HL-60 (cell line): ENCODE measurements around the gene ASB13.

ENCODE experiments used
- DNase-seq, 2 experiments: peaks; one replicate each; pipeline ENCODE4 v3.0.0-alpha.2; 2010 to 2020; ENCODE audit warnings: low read depth in 1 of 2, low spot score in 1 of 2
- H3K27ac ChIP-seq: fragments of 250-450 bp; sonication (Bioruptor Pico); replicated peaks from 2 replicates; pipeline ENCODE4 v1.5.1; 2020; ENCODE audit warnings: mild to moderate bottlenecking, moderate library complexity
- H3K27me3 ChIP-seq: fragments of 250-450 bp; sonication (Bioruptor Pico); 2 replicates; pipeline ENCODE4 v1.5.1; 2021; ENCODE audit warnings: mild to moderate bottlenecking, moderate library complexity; ENCODE audit not compliant: insufficient read depth, poor library complexity, severe bottlenecking
- H3K4me3 ChIP-seq: replicated peaks from 2 replicates; pipeline ENCODE4 v1.5.1; 2011; ENCODE audit warnings: mild to moderate bottlenecking, control low read depth, low read length; ENCODE audit not compliant: insufficient read depth
- CTCF ChIP-seq: IDR thresholded peaks from one replicate; pipeline ENCODE4 v1.5.1; 2011; ENCODE audit warnings: low read length, control low read depth, inconsistent platforms; ENCODE audit not compliant: insufficient read depth
- GABPA ChIP-seq: IDR thresholded peaks from 2 replicates; pipeline ENCODE4 v1.6.1; 2012; ENCODE audit warnings: low read depth
- POLR2AphosphoS5 ChIP-seq: IDR thresholded peaks from 2 replicates; pipeline ENCODE4 v1.6.1; 2012; ENCODE audit warnings: low read depth
- REST ChIP-seq: IDR thresholded peaks from 2 replicates; pipeline ENCODE4 v1.6.1; 2012; ENCODE audit warnings: low read depth; ENCODE audit not compliant: insufficient replicate concordance
- SPI1 ChIP-seq: IDR thresholded peaks from 2 replicates; pipeline ENCODE4 v1.6.1; 2012; ENCODE audit warnings: low read depth, mild to moderate bottlenecking, borderline replicate concordance

The ASB13 gene

GRCh38 chr10:5643346-5644067 lies 22.9 kb downstream of the ASB13 start:
- H3K27ac ChIP-seq: no peak overlapping the region
- TF ChIP-seq CTCF (no peak), GABPA (no peak), REST (no peak), SPI1 (no peak), POLR2AphosphoS5 (no peak)
- no peak overlapping the region for H3K4me3 ChIP-seq
- no peak for DNase-seq
- no peaks in the 10 kb centered on the region for H3K27me3 ChIP-seq

GRCh38 chr10:5641501-5641900 lies 24.9 kb downstream of the ASB13 start:
- Histone ChIP-seq H3K4me3 (no peak overlapping the region), H3K27ac (no peak overlapping the region), H3K27me3 (no peaks in the 10 kb centered on the region)
- no peak for TF ChIP-seq GABPA
- TF ChIP-seq SPI1: no peak
- TF ChIP-seq REST: no peak
- no peak for TF ChIP-seq CTCF
- TF ChIP-seq POLR2AphosphoS5: no peak
- no peak for DNase-seq

- no peak overlapping the region for H3K4me3 ChIP-seq
- TF ChIP-seq GABPA (no peak), REST (no peak), POLR2AphosphoS5 (no peak), SPI1 (no peak), CTCF (no peak)
- DNase-seq: no peak
- H3K27me3 ChIP-seq: no peaks in the 10 kb centered on the region
- H3K27ac ChIP-seq: no peak overlapping the region
These were observed 25.9 kb downstream of the ASB13 start for GRCh38 chr10:5640501-5640900.
